Activated T-cell treated with anti-CD3 and anti-CD28 coated beads, Interleukin-2, amount 50 U/mL, for 72 hours (primary cell): ENCODE measurements around the gene LARGE1. TPM values are rescaled to one million over a fixed set of nuclear protein-coding genes. Genes with fewer than 3 reads are reported as not detected.

Experiments used
- ATAC-seq, 2 donors: fragments of 150-1000 bp; cut with Tn5 transposase; replicated peaks in 1 of 2; 2 replicates each; pipeline ENCODE4 v1.10.0; 2021; ENCODE audit warnings: moderate library complexity in 2 of 2, mild to moderate bottlenecking in 1 of 2
- DNase-seq, 2 donors: peaks; one replicate each; pipeline ENCODE4 v3.0.0; 2021 to 2022; ENCODE audit warnings: mixed read lengths in 1 of 2
- H3K27ac Mint-ChIP-seq: one replicate; pipeline ENCODE4 v1.8.0; 2022; ENCODE audit warnings: mild to moderate bottlenecking, moderate library complexity, mixed read lengths
- H3K27me3 Mint-ChIP-seq: one replicate; pipeline ENCODE4 v1.8.0; 2022; ENCODE audit warnings: low read depth, mixed read lengths
- H3K36me3 Mint-ChIP-seq, 2 donors: one replicate each; pipeline ENCODE4 v1.8.0; 2022; ENCODE audit warnings: mixed read lengths in 2 of 2, mild to moderate bottlenecking in 1 of 2; ENCODE audit not compliant: insufficient read depth in 2 of 2
- H3K4me1 Mint-ChIP-seq: one replicate; pipeline ENCODE4 v1.8.0; 2022; ENCODE audit warnings: low read depth, mixed read lengths
- H3K4me3 Mint-ChIP-seq, 2 donors: one replicate each; pipeline ENCODE4 v1.8.0; 2022; ENCODE audit warnings: mild to moderate bottlenecking in 2 of 2, mixed read lengths in 2 of 2, moderate library complexity in 2 of 2
- H3K9me3 Mint-ChIP-seq, 2 donors: one replicate each; pipeline ENCODE4 v1.8.0; 2022; ENCODE audit warnings: mixed read lengths in 2 of 2
- total RNA-seq, 2 donors: library from RNA; stranded (reverse); gene quantifications; one replicate each; pipeline ENCODE4 v1.2.3, GENCODE V29; 2022

Gene LARGE1
- total RNA-seq, 2 donors from 2014 or later: 0.82 to 3.6 TPM

DNA sequence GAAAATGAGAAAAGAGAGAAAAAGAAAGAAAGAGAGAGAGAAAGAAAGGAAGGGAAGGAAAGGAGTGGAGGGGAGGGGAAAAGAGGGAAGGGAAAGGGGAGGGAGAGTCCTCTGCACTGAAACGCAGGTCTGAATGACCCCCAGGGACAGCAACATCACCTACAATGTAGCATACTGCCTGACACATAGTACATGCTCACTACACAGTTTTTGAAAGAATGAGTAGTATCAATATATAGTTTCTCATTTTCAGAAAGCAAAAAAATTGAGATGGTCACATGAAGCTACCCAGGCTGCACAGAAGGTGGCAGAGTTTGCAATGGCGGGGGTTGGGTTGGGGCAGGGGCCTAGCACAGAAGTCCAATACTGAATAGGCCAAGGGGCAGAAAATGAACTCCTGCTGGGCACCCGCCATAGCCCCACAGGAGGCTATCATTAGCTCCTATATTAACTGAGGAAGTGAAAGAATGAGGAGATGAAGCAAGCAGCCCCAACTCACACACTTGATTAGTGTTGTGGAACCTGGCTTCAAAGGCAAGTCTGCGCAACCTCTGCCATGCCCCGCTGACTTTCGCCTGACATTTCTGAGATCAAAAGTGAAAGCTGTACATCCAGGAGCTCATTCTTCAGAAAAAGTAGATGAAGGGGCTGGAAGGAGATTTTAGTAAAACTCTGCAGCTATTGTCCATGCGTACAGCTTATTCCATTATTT is 620.9 kb downstream of the LARGE1 start:
- no peak for DNase-seq
- H3K4me3 Mint-ChIP-seq: no peak overlapping the region
- H3K36me3 Mint-ChIP-seq: no peaks in the 10 kb centered on the region
- peaks cover 7% of the 10 kb centered on the region for H3K27me3 Mint-ChIP-seq
- H3K27ac Mint-ChIP-seq: no peak overlapping the region
- no peaks in the 10 kb centered on the region for H3K4me1 Mint-ChIP-seq
- ATAC-seq: no peak
- H3K9me3 Mint-ChIP-seq: no peaks in the 10 kb centered on the region

DNA sequence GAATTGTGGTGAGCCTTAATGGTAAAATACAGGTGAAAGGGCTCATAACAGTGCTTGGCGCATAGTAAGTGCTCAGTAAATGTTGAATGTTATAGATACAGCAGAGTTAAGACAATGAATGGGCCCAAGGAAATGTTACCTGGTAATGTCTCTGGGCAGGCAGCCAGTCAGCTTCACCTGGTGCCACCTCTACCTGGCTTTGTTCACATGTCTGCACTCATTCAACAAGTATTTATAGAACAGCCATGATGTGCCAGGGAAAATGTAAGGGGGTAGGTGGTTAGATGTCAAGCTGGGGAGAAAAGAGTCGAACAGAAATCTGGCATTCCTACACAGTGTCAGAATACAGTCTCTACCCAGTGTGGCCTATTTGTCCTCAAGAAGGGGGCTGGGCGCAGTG is 623.3 kb downstream of the LARGE1 start:
- ATAC-seq (no peak), DNase-seq (no peak)
- H3K9me3 Mint-ChIP-seq: no peaks in the 10 kb centered on the region
- no peaks in the 10 kb centered on the region for H3K36me3 Mint-ChIP-seq
- no peaks in the 10 kb centered on the region for H3K4me1 Mint-ChIP-seq
- no peak overlapping the region for H3K4me3 Mint-ChIP-seq
- H3K27me3 Mint-ChIP-seq: no peaks in the 10 kb centered on the region
- H3K27ac Mint-ChIP-seq: no peak overlapping the region

DNA sequence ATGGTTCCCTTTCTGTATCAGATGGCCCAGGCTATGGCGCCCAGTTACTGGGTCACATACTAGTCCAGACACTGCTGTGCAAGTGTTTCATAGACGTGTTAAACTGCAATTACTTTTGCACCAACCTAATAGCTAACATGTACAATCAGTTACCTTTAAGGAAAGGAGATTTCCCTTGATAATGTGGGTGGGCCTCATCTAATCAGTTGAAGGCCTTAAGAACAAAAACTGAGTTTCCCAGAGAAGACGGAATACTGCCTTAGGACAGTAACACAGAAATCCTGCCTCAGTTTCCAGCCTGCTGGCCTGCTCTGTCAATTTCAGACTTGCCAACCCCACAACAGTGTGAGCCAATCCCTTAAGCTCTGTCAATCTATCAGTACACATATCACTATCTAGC is 632.2 kb downstream of the LARGE1 start:
- Mint-ChIP-seq H3K36me3 (no peaks in the 10 kb centered on the region), H3K27ac (no peak overlapping the region), H3K27me3 (no peaks in the 10 kb centered on the region), H3K4me1 (no peaks in the 10 kb centered on the region), H3K9me3 (peaks cover 0 to 1% of the 10 kb centered on the region in 2 donors), H3K4me3 (no peak overlapping the region)
- ATAC-seq: no peak
- DNase-seq: no peak

DNA sequence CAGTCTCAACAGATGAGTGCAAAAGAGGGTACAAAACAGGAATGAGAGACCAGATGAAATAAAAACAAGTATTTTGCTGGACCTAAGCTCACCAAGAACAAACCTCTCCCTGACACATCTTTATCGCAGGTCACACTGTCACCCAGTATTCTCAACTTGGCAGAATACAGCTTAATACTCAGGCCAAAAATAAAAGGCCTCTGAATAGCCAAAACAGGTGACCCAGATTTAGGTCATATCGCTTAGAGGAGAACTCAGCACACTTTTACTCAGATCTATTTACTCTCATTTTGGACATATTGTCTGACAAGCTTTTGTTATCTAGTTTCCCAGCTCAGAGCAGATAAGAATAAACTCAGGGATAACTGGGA is 645.2 kb downstream of the LARGE1 start:
- DNase-seq (no peak), ATAC-seq (no peak)
- peaks cover 6% of the 10 kb centered on the region for H3K27me3 Mint-ChIP-seq
- no peaks in the 10 kb centered on the region for H3K4me1 Mint-ChIP-seq
- H3K4me3 Mint-ChIP-seq: no peak overlapping the region
- H3K36me3 Mint-ChIP-seq: no peaks in the 10 kb centered on the region
- H3K9me3 Mint-ChIP-seq: no peaks in the 10 kb centered on the region
- no peak overlapping the region for H3K27ac Mint-ChIP-seq

DNA sequence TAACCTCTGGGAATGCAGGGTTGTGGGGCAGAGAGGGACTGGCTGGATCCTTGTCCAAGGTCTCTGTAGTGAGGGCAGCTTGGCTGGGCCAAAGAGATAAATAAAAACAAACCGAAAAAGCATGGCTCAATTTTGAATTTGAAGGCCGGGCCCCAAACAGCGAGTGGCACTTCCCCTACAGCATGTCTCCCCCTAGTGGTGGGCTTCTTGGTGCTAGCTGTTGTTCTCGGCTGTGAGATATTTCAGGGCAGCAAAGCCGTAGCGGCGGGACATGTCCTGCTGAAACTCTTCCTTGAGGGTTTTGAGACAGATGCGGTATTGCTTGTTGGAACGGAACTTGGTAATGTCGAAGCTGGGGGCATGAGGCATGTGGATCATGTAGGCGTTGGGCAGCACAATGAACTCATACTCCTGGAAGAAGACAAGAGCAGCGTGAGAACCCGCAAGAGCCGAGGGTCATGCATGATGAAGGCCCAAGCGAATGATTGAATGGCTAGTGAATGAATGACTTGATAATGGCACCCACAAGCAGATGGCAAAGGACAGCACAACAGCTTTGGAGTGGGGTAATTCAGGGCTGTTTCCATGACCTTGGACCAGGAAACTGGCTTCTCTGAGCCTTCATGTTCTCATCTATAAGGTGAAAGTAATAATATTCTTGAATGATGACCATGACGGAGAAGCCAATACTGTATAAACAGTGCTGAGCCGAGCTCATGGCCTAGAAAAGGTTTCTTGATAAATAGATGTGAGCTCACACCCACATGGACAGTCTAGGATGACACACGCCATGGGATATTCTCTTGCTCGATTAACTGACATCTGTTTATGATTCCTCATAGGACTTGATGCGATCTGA is 645.8 kb downstream of the LARGE1 start:
- H3K4me1 Mint-ChIP-seq: no peaks in the 10 kb centered on the region
- H3K36me3 Mint-ChIP-seq: no peaks in the 10 kb centered on the region
- peak; percentile 15 to 28 for DNase-seq
- no peak overlapping the region for H3K27ac Mint-ChIP-seq
- no peak overlapping the region for H3K4me3 Mint-ChIP-seq
- no peaks in the 10 kb centered on the region for H3K9me3 Mint-ChIP-seq
- H3K27me3 Mint-ChIP-seq: peaks cover 6% of the 10 kb centered on the region
- no peak for ATAC-seq

DNA sequence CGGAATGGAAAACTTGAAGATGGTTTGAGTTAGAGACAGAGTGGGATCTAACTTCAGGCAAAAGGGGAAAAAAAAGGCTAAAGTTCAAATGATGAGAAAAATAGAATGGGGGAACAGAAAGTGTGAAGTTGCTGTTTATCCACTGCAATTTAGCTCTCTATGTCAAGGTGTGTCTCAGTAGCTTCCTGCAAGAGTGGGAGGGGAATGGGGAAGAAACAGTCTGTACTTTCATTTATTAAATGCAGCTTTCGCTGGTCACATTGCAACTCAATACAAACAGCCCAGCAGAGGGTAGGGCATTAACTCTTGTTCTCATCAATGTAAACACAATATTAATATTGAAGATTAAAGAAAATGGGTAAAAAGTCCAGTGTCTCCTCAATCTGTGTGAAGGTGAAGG is 647.4 kb downstream of the LARGE1 start:
- Mint-ChIP-seq H3K27ac (no peak overlapping the region), H3K4me3 (no peak overlapping the region), H3K9me3 (no peaks in the 10 kb centered on the region), H3K27me3 (no peaks in the 10 kb centered on the region), H3K4me1 (no peaks in the 10 kb centered on the region), H3K36me3 (no peaks in the 10 kb centered on the region)
- ATAC-seq (no peak), DNase-seq (no peak)

DNA sequence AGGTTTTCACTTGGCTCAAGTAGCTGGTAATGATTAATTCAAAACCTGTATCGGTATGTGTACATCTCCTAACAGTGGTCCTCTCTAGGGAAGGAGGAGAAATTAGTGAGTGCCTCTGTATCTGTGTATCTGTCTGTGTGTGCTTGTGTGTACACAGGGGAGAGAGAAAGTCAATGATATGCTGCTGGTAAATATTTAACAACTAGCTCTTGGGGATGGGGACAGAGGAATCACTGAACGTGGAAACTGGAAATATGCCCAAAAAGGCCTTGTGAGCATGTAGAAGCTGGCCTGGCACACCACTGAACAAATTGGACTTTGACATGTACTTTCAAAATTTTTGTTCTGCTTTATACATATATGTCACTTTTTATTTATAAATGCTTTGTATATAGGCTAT is 648.1 kb downstream of the LARGE1 start:
- DNase-seq: no peak
- H3K27ac Mint-ChIP-seq: no peak overlapping the region
- H3K36me3 Mint-ChIP-seq: no peaks in the 10 kb centered on the region
- H3K9me3 Mint-ChIP-seq: no peaks in the 10 kb centered on the region
- no peak overlapping the region for H3K4me3 Mint-ChIP-seq
- H3K27me3 Mint-ChIP-seq: no peaks in the 10 kb centered on the region
- ATAC-seq: no peak
- no peaks in the 10 kb centered on the region for H3K4me1 Mint-ChIP-seq

DNA sequence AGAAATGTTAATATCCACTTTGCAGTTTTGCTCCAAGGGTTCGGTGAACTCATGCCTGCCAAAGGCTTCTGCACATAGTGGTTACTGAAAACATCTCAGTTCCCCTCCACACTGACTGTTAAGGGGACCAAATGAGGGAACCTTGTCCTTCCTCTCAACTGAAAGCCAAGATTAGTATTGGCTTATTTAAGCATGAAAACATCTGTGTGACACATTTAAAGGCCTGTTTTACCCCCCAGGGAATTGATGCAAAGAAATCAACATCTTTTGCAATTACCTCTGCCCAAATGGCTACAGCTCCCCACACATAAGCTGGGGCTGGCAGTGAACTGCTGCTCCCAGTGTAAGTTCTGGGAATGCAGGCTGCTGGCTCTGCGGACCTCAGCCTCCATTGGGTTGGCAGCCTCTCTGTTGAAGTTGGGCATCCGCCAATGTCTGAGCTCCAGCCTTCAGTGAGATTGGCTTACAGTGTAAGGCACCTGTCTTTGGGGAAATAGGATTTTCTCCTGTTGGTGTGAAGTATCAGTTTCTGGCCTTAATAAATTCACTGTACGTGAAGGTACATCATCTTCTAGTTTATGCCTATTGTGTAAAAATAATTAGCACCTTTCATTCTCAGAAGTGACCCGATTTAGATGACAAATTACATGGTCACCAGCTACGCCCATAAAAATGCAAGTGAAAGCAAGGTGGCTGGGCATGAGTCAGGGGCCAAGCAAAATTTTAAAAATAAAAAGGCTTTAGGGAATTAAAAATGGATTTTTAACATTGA is 648.7 kb downstream of the LARGE1 start:
- no peaks in the 10 kb centered on the region for H3K9me3 Mint-ChIP-seq
- no peak for ATAC-seq
- no peak for DNase-seq

DNA sequence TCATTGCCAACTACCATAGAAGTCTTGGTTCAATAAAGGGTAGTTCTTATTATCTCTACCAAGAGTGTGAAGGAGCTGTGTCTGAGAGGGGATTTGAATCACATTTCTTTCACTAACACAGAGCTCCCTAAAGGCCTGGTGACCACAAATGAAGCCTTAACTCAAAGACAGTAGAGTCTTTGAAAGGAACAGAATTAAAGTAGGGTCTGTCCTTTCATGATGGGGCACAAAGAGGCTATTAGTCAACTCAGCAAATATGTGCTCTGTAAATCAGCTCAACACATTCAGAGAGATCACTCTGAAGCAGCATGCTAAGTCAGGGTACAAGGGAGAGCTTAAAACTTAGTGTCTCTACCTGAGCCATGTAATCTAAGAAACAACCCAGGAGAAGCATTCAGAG is 649.7 kb downstream of the LARGE1 start:
- H3K27me3 Mint-ChIP-seq: no peaks in the 10 kb centered on the region
- DNase-seq (no peak), ATAC-seq (no peak)
- no peaks in the 10 kb centered on the region for H3K36me3 Mint-ChIP-seq
- peaks cover 0 to 2% of the 10 kb centered on the region in 2 donors for H3K9me3 Mint-ChIP-seq
- no peak overlapping the region for H3K4me3 Mint-ChIP-seq
- H3K27ac Mint-ChIP-seq: no peak overlapping the region
- no peaks in the 10 kb centered on the region for H3K4me1 Mint-ChIP-seq

More for the DNA sequence above, 648.7 kb downstream of the LARGE1 start:
- H3K4me1 Mint-ChIP-seq: no peaks in the 10 kb centered on the region
- H3K36me3 Mint-ChIP-seq: no peaks in the 10 kb centered on the region
- no peaks in the 10 kb centered on the region for H3K27me3 Mint-ChIP-seq
- H3K4me3 Mint-ChIP-seq: no peak overlapping the region
- H3K27ac Mint-ChIP-seq: no peak overlapping the region

DNA sequence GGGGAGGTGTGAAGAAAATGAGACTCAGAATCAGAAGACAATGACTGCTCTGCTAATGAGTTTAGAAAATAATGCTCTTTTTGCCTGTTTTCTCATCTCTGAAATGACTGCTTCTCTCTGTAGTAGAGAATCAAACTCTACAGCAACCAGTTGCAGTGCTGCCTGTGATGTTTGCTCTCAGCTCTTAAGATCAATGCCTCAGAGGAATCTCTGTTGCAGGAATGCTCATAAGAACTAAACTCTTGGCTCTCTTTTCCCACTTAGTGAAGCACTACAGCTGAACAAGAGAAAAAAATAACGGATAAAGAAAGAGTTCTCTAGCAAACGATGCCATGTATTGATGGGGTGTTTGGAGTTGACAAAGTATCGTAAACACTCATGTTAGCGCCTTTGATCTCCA is 658.6 kb downstream of the LARGE1 start:
- ATAC-seq (no peak), DNase-seq (no peak)
- Mint-ChIP-seq H3K27ac (no peak overlapping the region), H3K4me1 (no peaks in the 10 kb centered on the region), H3K27me3 (peaks cover 14% of the 10 kb centered on the region), H3K4me3 (no peak overlapping the region), H3K9me3 (peaks cover 0 to 2% of the 10 kb centered on the region in 2 donors), H3K36me3 (no peaks in the 10 kb centered on the region)

DNA sequence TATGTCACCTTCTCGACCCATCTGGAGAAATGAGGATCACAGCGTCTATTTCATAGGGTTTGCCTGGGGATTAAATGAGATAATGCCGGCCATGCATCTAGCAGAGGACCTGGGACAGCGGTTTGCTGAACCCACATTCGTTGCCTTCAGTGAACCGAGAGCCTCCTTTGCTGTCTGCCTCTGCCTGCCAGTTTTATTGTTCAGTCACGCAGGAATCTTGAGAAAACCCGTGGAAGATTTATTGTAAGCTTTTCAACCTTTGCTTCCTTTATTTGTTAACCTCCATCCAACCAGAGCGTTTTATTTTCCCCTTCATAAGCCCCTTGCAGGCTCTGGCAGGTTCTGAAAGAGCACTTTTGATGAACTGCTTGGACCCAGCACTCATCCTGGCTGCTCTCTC is 659.8 kb downstream of the LARGE1 start:
- ATAC-seq (no peak), DNase-seq (no peak)
- Mint-ChIP-seq H3K27me3 (peaks cover 14% of the 10 kb centered on the region), H3K27ac (no peak overlapping the region), H3K9me3 (no peaks in the 10 kb centered on the region), H3K36me3 (no peaks in the 10 kb centered on the region), H3K4me3 (no peak overlapping the region), H3K4me1 (no peaks in the 10 kb centered on the region)

DNA sequence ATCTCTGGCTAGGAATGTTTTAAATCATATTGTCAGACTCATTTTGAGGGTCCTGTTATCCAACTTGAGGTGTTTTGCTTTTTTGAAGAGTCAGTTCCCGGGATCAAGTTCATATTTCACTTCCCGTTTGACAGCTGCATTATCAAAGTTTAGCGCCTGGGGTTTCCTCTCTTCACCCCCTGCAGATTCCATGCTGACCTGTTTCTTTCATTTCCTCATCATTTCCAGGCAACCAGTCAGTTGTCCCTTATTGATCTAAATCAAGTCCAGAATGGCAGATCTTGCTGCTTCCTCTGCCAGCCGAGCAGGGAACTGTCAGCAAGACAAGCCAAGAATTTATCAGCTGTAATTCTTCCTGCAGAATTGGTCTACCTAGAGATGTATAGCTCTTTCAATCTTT is 664.5 kb downstream of the LARGE1 start:
- H3K4me1 Mint-ChIP-seq: no peaks in the 10 kb centered on the region
- no peak overlapping the region for H3K27ac Mint-ChIP-seq
- H3K36me3 Mint-ChIP-seq: no peaks in the 10 kb centered on the region
- DNase-seq: no peak
- no peak for ATAC-seq
- peaks cover 0 to 1% of the 10 kb centered on the region in 2 donors for H3K9me3 Mint-ChIP-seq
- peaks cover 16% of the 10 kb centered on the region for H3K27me3 Mint-ChIP-seq
- no peak overlapping the region for H3K4me3 Mint-ChIP-seq

DNA sequence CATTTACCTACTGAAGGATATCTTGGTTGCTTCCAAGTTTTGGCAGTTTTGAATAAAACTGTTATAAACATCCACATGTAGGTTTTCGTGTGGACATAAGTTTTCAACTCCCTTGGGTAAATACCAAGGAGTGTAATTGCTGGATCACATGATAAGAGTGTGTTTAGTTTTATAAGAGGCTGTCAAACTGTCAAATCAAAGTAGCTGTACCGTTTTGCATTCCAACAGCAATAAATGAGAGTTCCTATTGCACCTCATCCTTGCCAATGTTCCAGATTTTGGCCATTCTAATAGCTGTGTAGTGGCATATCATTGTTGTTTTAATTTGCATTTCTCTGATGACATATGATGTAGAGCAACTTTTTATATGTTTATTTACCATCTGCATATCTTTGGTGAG is 671.3 kb downstream of the LARGE1 start:
- H3K36me3 Mint-ChIP-seq: no peaks in the 10 kb centered on the region
- H3K4me1 Mint-ChIP-seq: no peaks in the 10 kb centered on the region
- DNase-seq (no peak), ATAC-seq (no peak)
- H3K27ac Mint-ChIP-seq: no peak overlapping the region
- H3K9me3 Mint-ChIP-seq: peaks cover 0 to 1% of the 10 kb centered on the region in 2 donors
- no peak overlapping the region for H3K4me3 Mint-ChIP-seq
- peaks cover 6% of the 10 kb centered on the region for H3K27me3 Mint-ChIP-seq
